SK-N-SH treated with all-trans-retinoic acid at 6 μM for 48 hours (cell line): ENCODE data around the gene TNFRSF18.

ENCODE experiments used
- ARNTL ChIP-seq: fragments of 450-650 bp; formaldehyde crosslinking; IDR thresholded peaks from 2 replicates; pipeline ENCODE4 v1.5.0; 2020; ENCODE audit warnings: low read depth, mild to moderate bottlenecking, moderate library complexity, borderline replicate concordance
- ISL1 ChIP-seq: fragments of 250-450 bp; sonication (Bioruptor Pico); IDR thresholded peaks from 2 replicates; pipeline ENCODE4 v2.1.2; 2022; ENCODE audit warnings: mild to moderate bottlenecking, moderate library complexity
- RARB ChIP-seq: fragments of 250-450 bp; sonication (Bioruptor Pico); IDR thresholded peaks from 2 replicates; pipeline ENCODE4 v1.8.0; 2021; ENCODE audit warnings: mild to moderate bottlenecking, moderate library complexity
- TCF4 ChIP-seq: fragments of 250-450 bp; sonication (Bioruptor Pico); IDR thresholded peaks from 2 replicates; pipeline ENCODE4 v1.8.0; 2021; ENCODE audit warnings: mild to moderate bottlenecking, moderate library complexity, borderline replicate concordance
- TOX ChIP-seq: fragments of 250-450 bp; sonication (Bioruptor Pico); IDR thresholded peaks from 2 replicates; pipeline ENCODE4 v1.8.0; 2021; ENCODE audit warnings: mild to moderate bottlenecking, moderate library complexity, borderline replicate concordance
- ZC3H10 ChIP-seq: fragments of 250-450 bp; sonication (Bioruptor Pico); IDR thresholded peaks from 2 replicates; pipeline ENCODE4 v1.5.1; 2021; ENCODE audit warnings: mild to moderate bottlenecking, moderate library complexity
- ZFP3 ChIP-seq: fragments of 250-450 bp; sonication (Bioruptor Pico); IDR thresholded peaks from 2 replicates; pipeline ENCODE4 v1.5.0; 2020; ENCODE audit warnings: mild to moderate bottlenecking, moderate library complexity
- ZFP30 ChIP-seq: fragments of 450-650 bp; formaldehyde crosslinking; IDR thresholded peaks from 2 replicates; pipeline ENCODE4 v1.5.0; 2022; ENCODE audit warnings: mild to moderate bottlenecking, moderate library complexity
- ZNF70 ChIP-seq: fragments of 450-650 bp; formaldehyde crosslinking; IDR thresholded peaks from 2 replicates; pipeline ENCODE4 v1.5.0; 2020; ENCODE audit warnings: mild to moderate bottlenecking, moderate library complexity
- ZNF8 ChIP-seq: fragments of 450-650 bp; formaldehyde crosslinking; IDR thresholded peaks from 2 replicates; pipeline ENCODE4 v1.5.0; 2020; ENCODE audit warnings: mild to moderate bottlenecking, moderate library complexity
- TF ChIP-seq, protein P1 (sequence below): fragments of 250-450 bp; sonication (Bioruptor Pico); IDR thresholded peaks from 2 replicates; pipeline ENCODE4 v1.5.1; 2020; ENCODE audit warnings: low read depth, mild to moderate bottlenecking, moderate library complexity
- TF ChIP-seq, protein P2 (sequence below): fragments of 250-450 bp; sonication (Bioruptor Pico); IDR thresholded peaks from 2 replicates; pipeline ENCODE4 v1.8.0; 2020; ENCODE audit warnings: mild to moderate bottlenecking, moderate library complexity, borderline replicate concordance
- TF ChIP-seq, protein P3 (sequence below): fragments of 250-450 bp; sonication (Bioruptor Pico); IDR thresholded peaks from 2 replicates; pipeline ENCODE4 v1.5.0; 2020; ENCODE audit warnings: mild to moderate bottlenecking, moderate library complexity
- TF ChIP-seq, protein P4 (sequence below): fragments of 250-450 bp; sonication (Bioruptor Pico); IDR thresholded peaks from 2 replicates; pipeline ENCODE4 v1.5.1; 2021; ENCODE audit warnings: mild to moderate bottlenecking, moderate library complexity

DNA sequence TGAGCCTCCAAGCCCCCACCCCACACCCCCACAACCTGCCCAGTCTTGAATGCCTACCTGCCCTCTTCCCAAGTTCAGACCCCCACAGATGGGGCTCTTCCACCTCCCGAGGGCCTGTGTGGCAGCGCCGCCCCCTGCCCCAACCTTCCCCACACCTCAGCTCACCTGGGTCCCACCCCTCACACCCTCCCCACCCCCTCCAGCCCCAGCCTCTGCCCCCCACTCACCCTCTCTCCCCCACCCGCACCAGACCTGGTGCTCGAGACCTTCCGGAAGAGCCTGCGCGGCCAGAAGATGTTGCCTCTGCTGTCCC is 9.2 kb downstream of the TNFRSF18 start:
- TF ChIP-seq, protein P1, sequence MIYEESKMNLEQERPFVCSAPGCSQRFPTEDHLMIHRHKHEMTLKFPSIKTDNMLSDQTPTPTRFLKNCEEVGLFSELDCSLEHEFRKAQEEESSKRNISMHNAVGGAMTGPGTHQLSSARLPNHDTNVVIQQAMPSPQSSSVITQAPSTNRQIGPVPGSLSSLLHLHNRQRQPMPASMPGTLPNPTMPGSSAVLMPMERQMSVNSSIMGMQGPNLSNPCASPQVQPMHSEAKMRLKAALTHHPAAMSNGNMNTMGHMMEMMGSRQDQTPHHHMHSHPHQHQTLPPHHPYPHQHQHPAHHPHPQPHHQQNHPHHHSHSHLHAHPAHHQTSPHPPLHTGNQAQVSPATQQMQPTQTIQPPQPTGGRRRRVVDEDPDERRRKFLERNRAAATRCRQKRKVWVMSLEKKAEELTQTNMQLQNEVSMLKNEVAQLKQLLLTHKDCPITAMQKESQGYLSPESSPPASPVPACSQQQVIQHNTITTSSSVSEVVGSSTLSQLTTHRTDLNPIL (CRISPR knock-in tag) = no peak
- TF ChIP-seq, protein P2, sequence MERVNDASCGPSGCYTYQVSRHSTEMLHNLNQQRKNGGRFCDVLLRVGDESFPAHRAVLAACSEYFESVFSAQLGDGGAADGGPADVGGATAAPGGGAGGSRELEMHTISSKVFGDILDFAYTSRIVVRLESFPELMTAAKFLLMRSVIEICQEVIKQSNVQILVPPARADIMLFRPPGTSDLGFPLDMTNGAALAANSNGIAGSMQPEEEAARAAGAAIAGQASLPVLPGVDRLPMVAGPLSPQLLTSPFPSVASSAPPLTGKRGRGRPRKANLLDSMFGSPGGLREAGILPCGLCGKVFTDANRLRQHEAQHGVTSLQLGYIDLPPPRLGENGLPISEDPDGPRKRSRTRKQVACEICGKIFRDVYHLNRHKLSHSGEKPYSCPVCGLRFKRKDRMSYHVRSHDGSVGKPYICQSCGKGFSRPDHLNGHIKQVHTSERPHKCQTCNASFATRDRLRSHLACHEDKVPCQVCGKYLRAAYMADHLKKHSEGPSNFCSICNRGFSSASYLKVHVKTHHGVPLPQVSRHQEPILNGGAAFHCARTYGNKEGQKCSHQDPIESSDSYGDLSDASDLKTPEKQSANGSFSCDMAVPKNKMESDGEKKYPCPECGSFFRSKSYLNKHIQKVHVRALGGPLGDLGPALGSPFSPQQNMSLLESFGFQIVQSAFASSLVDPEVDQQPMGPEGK = no peak
- TF ChIP-seq, protein P3, sequence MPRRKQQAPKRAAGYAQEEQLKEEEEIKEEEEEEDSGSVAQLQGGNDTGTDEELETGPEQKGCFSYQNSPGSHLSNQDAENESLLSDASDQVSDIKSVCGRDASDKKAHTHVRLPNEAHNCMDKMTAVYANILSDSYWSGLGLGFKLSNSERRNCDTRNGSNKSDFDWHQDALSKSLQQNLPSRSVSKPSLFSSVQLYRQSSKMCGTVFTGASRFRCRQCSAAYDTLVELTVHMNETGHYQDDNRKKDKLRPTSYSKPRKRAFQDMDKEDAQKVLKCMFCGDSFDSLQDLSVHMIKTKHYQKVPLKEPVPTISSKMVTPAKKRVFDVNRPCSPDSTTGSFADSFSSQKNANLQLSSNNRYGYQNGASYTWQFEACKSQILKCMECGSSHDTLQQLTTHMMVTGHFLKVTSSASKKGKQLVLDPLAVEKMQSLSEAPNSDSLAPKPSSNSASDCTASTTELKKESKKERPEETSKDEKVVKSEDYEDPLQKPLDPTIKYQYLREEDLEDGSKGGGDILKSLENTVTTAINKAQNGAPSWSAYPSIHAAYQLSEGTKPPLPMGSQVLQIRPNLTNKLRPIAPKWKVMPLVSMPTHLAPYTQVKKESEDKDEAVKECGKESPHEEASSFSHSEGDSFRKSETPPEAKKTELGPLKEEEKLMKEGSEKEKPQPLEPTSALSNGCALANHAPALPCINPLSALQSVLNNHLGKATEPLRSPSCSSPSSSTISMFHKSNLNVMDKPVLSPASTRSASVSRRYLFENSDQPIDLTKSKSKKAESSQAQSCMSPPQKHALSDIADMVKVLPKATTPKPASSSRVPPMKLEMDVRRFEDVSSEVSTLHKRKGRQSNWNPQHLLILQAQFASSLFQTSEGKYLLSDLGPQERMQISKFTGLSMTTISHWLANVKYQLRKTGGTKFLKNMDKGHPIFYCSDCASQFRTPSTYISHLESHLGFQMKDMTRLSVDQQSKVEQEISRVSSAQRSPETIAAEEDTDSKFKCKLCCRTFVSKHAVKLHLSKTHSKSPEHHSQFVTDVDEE (CRISPR knock-in tag) = no peak
- no peak for TF ChIP-seq ZC3H10 (CRISPR knock-in tag)
- TF ChIP-seq ZFP3 (CRISPR knock-in tag) = no peak
- no peak for TF ChIP-seq TOX (CRISPR knock-in tag)
- TF ChIP-seq ISL1 = no peak
- TF ChIP-seq TCF4 = no peak
- TF ChIP-seq, protein P4, sequence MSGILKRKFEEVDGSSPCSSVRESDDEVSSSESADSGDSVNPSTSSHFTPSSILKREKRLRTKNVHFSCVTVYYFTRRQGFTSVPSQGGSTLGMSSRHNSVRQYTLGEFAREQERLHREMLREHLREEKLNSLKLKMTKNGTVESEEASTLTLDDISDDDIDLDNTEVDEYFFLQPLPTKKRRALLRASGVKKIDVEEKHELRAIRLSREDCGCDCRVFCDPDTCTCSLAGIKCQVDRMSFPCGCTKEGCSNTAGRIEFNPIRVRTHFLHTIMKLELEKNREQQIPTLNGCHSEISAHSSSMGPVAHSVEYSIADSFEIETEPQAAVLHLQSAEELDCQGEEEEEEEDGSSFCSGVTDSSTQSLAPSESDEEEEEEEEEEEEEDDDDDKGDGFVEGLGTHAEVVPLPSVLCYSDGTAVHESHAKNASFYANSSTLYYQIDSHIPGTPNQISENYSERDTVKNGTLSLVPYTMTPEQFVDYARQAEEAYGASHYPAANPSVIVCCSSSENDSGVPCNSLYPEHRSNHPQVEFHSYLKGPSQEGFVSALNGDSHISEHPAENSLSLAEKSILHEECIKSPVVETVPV (CRISPR knock-in tag) = no peak
- TF ChIP-seq ZFP30 (CRISPR knock-in tag) = no peak
- no peak for TF ChIP-seq ZNF70 (CRISPR knock-in tag)
- no peak for TF ChIP-seq ARNTL (CRISPR knock-in tag)
- no peak for TF ChIP-seq ZNF8
- no peak for TF ChIP-seq RARB (CRISPR knock-in tag)
